Kidney epithelial cell (primary cell): ENCODE results near the gene WDR77. TPM values are rescaled to one million over a fixed set of nuclear protein-coding genes. Genes with fewer than 3 reads are reported as not detected.
A peak's percentile ranks its signal among the peaks of the same experiment; 100 is the strongest.

Source experiments
- DNase-seq: peaks from one replicate; pipeline ENCODE4 v3.0.0-alpha.2; 2010; ENCODE audit warnings: low read depth
- H3K27me3 ChIP-seq: 2 replicates; pipeline ENCODE4 v1.6.0; 2011; ENCODE audit warnings: low read length; ENCODE audit not compliant: control insufficient read depth, insufficient read depth
- H3K36me3 ChIP-seq: 2 replicates; pipeline ENCODE4 v1.5.1; 2011; ENCODE audit warnings: low read length; ENCODE audit not compliant: control insufficient read depth, insufficient read depth
- H3K4me3 ChIP-seq: 2 replicates; pipeline ENCODE4 v1.5.1; 2011; ENCODE audit warnings: low read depth, mild to moderate bottlenecking, control low read depth, low read length
- CTCF ChIP-seq: IDR thresholded peaks from 2 replicates; pipeline ENCODE4 v1.5.1; 2011; ENCODE audit warnings: mild to moderate bottlenecking, moderate library complexity, low read length, control low read depth, inconsistent platforms; ENCODE audit not compliant: insufficient read depth, poor library complexity, severe bottlenecking
- total RNA-seq: library from RNA; depleted of rRNA; stranded (reverse); fragments of >200 nt; gene quantifications from 2 replicates; pipeline ENCODE4 v1.2.3, GENCODE V29; 2015

Gene WDR77
- total RNA-seq, 1 donor from 2014 or later: 39.7 TPM

- H3K36me3 ChIP-seq: peaks cover 2% of the 10 kb centered on the region
- TF ChIP-seq CTCF: no peak
- no peak overlapping the region for H3K4me3 ChIP-seq
- DNase-seq: no peak
- no peaks in the 10 kb centered on the region for H3K27me3 ChIP-seq
Measured at GRCh38 chr1:111439461-111440351, 9.3 kb downstream of the WDR77 start.

GRCh38 chr1:111436726-111437125 lies 12.3 kb downstream of the WDR77 start:
- no peak for DNase-seq
- Histone ChIP-seq H3K27me3 (no peaks in the 10 kb centered on the region), H3K4me3 (no peak overlapping the region), H3K36me3 (no peaks in the 10 kb centered on the region)
- no peak for TF ChIP-seq CTCF

- DNase-seq: no peak
Measured at GRCh38 chr1:111424281-111424680, 24.8 kb downstream of the WDR77 start.

GRCh38 chr1:111422546-111423391 lies 26.3 kb downstream of the WDR77 start:
- Histone ChIP-seq H3K4me3 (no peak overlapping the region), H3K36me3 (no peaks in the 10 kb centered on the region), H3K27me3 (no peaks in the 10 kb centered on the region)
- no peak for TF ChIP-seq CTCF
- peak; percentile 62 for DNase-seq

More at GRCh38 chr1:111424281-111424680, 24.8 kb downstream of the WDR77 start:
- Histone ChIP-seq H3K36me3 (no peaks in the 10 kb centered on the region), H3K27me3 (no peaks in the 10 kb centered on the region), H3K4me3 (no peak overlapping the region)
- no peak for TF ChIP-seq CTCF

- TF ChIP-seq CTCF: no peak
- Histone ChIP-seq H3K4me3 (no peak overlapping the region), H3K36me3 (no peaks in the 10 kb centered on the region), H3K27me3 (no peaks in the 10 kb centered on the region)
- no peak for DNase-seq
Measured at GRCh38 chr1:111420377-111420776, 28.7 kb downstream of the WDR77 start.
